Body of pancreas (tissue), 4 donors: ENCODE measurements around the gene PPP1R26. TPM values are rescaled to one million over a fixed set of nuclear protein-coding genes. Genes with fewer than 3 reads are reported as not detected.

Source experiments
- ATAC-seq: fragments of 150-250 bp; one replicate; pipeline ENCODE4 v1.9.1; 2016
- DNase-seq, 4 donors: peaks; one replicate each; pipeline ENCODE4 v3.0.0-alpha.2; 2019
- H3K27ac ChIP-seq, 4 donors: fragments of 200-600 bp; sonication (generic); 1 replicate in 3 of 4; 2 replicates in 1 of 4; pipeline versions ENCODE4 v1.5.1 to v1.6.1; 2016 to 2019; ENCODE audit warnings: mild to moderate bottlenecking in 1 of 4, mixed read lengths in 1 of 4, moderate library complexity in 1 of 4
- H3K27me3 ChIP-seq, 2 donors: fragments of 200-600 bp; sonication (generic); one replicate each; pipeline ENCODE4 v1.6.0; 2016; ENCODE audit warnings: mild to moderate bottlenecking in 1 of 2
- H3K36me3 ChIP-seq, 2 donors: fragments of 200-600 bp; sonication (generic); replicated peaks in 1 of 2; 2 replicates each; pipeline ENCODE4 v1.5.1; 2016; ENCODE audit warnings: low read depth in 2 of 2; ENCODE audit not compliant: insufficient read depth in 1 of 2
- H3K4me1 ChIP-seq: fragments of 200-600 bp; sonication (generic); one replicate; pipeline ENCODE4 v1.6.0; 2016
- H3K4me3 ChIP-seq, 2 donors: fragments of 200-600 bp; sonication (generic); 1 replicate in 1 of 2; 2 replicates in 1 of 2; pipeline ENCODE4 v1.5.1; 2016 to 2019
- H3K9me3 ChIP-seq, 3 donors: fragments of 200-600 bp; sonication (generic); 1 replicate in 2 of 3; 2 replicates in 1 of 3; pipeline ENCODE4 v1.5.1; 2016
- POLR2A ChIP-seq, 3 donors: fragments of 450-650 bp; IDR thresholded peaks; one replicate each; pipeline ENCODE4 v1.6.1; 2016; ENCODE audit warnings: antibody characterized with exemption in 3 of 3, mild to moderate bottlenecking in 2 of 3
- WGBS, 2 donors: methylation state at CpG; one replicate each; pipeline ENCODE4 v1.1.5; 2017; 5-methylcytosine and 5-hydroxymethylcytosine counted together
- intact Hi-C: fragments of 100-400 bp; cut with DNase I; formaldehyde crosslinking; loops from one replicate; pipeline ENCODE4 v1.15.1; 2023
- total RNA-seq, 2 donors: library from RNA; depleted of rRNA; stranded (reverse); fragments of >200 nt; gene quantifications; one replicate each; pipeline ENCODE4 v1.1.0, GENCODE V29; 2016
- TF ChIP-seq, protein P1 (sequence below), 7 experiments: fragments of 450-650 bp in 4 of 7; fragments of 200-600 bp in 3 of 7; sonication (generic) in 3 of 7; IDR thresholded peaks; one replicate each; pipeline ENCODE4 v1.5.1; 2016 to 2019; ENCODE audit warnings: antibody characterized with exemption in 7 of 7

Gene PPP1R26
- total RNA-seq, 2 donors from 2014 or later, result 17.8 to 17.9 TPM

DNA sequence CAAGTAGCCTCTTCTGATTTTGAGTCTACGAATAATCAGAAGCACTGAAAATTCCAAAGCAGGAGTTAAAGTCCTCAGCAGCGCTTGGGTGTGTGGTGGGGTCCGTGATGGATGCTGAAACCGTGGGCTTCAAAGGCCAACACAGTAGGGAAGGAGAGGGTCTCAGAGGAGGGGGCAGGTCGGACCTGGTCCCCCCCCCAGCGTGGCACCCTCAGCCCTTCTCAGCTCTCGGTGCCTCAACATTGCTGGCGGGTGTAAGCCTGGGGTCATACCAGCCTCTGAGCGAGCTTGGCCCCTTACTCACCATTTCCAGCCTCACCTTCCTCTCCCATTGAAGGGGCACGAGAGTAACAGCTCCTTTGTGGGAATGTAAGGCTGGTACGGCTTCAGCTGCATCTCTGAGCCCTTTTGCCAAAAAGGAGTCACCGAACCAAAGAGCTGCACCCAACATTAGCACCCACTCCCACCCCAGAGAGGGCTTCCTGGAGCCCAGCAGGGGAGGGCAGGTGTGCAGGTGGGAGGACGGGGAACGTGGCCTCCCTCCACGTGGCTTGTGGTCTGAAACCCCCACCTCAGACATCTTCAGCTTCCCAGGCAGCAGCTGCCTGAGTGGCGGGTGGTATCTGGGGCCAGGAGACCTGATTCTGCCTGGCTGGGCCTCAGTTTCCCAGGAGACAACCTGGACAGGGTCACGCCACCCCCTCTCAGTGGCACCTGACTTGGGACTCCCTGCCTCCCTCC lies 34.9 kb downstream of the PPP1R26 start:
- DNase-seq (no peak), ATAC-seq (no peak)
- no peaks in the 10 kb centered on the region for H3K27me3 ChIP-seq
- TF ChIP-seq POLR2A (IDR thresholded peaks at IDR 0.05), result no peak
- TF ChIP-seq, protein P1, sequence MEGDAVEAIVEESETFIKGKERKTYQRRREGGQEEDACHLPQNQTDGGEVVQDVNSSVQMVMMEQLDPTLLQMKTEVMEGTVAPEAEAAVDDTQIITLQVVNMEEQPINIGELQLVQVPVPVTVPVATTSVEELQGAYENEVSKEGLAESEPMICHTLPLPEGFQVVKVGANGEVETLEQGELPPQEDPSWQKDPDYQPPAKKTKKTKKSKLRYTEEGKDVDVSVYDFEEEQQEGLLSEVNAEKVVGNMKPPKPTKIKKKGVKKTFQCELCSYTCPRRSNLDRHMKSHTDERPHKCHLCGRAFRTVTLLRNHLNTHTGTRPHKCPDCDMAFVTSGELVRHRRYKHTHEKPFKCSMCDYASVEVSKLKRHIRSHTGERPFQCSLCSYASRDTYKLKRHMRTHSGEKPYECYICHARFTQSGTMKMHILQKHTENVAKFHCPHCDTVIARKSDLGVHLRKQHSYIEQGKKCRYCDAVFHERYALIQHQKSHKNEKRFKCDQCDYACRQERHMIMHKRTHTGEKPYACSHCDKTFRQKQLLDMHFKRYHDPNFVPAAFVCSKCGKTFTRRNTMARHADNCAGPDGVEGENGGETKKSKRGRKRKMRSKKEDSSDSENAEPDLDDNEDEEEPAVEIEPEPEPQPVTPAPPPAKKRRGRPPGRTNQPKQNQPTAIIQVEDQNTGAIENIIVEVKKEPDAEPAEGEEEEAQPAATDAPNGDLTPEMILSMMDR (IDR thresholded peaks at IDR 0.05), result no peak
- no peaks in the 10 kb centered on the region for H3K36me3 ChIP-seq
- no peak overlapping the region for H3K4me3 ChIP-seq
- intact Hi-C loops, result no loop called here
- no peaks in the 10 kb centered on the region for H3K9me3 ChIP-seq
- H3K27ac ChIP-seq, result no peak overlapping the region
- WGBS, 2 donors, result 54 to 61% methylated on average over 12 to 17 of the region's 17 CpGs
- H3K4me1 ChIP-seq, result no peaks in the 10 kb centered on the region

DNA sequence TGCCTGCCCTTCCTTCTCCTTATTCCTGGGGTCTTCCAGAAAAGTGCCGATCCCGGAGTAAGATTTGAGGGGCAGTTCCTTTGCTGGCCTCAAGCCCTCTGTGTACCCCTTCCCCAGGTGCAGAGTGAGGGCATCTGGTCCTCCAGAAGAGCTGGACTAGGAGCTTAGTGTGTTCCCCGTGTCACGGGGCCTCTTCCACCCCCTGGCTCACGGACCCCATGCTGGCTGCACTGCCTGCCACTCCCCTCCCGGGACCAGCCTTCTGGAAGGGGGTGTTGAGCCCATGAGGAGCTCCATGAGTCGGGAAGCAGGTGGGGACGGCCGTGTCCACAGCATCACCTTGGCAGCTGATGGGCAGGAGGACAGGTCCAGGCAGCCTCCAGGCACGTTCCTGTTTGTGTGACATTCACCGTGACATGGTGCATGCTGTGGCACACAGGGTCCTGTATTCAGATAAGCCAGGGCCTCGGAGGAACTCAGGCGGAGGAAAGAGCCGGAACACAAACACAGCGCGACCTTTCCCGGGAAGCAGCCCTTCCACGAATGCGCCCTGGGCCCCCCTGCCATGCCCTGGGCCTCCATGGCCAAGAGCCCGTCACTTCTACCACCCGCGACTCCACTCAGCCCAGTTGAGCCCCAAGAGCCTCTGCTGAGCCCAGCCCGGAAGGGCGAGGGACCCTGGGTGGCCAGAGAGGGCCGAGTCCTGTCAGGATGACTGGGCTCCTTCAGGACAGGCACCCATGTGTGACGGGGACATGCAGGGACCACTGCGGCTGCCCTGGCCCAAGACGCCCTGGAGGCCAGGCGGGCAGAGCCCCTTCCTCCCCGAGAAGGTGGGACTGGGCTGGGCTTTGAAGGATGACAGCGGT lies 35.7 kb downstream of the PPP1R26 start:
- TF ChIP-seq POLR2A (IDR thresholded peaks at IDR 0.05), result no peak
- TF ChIP-seq, protein P1 (IDR thresholded peaks at IDR 0.05), result no peak
- no peak overlapping the region for H3K4me3 ChIP-seq
- DNase-seq (peak in 1 of 4 donors; percentile 8), ATAC-seq (no peak)
- no peaks in the 10 kb centered on the region for H3K36me3 ChIP-seq
- intact Hi-C loops, result no loop called here
- no peaks in the 10 kb centered on the region for H3K9me3 ChIP-seq
- 57 to 65% methylated on average over 4 to 31 of the region's 31 CpGs for WGBS, 2 donors
- H3K27me3 ChIP-seq, result no peaks in the 10 kb centered on the region
- no peak overlapping the region for H3K27ac ChIP-seq
- H3K4me1 ChIP-seq, result no peaks in the 10 kb centered on the region

GRCh38 chr9:135516132-135516860 lies 36.7 kb downstream of the PPP1R26 start:
- ATAC-seq (no peak), DNase-seq (no peak)
- no peaks in the 10 kb centered on the region for H3K9me3 ChIP-seq
- no peaks in the 10 kb centered on the region for H3K4me1 ChIP-seq
- no peak overlapping the region for H3K4me3 ChIP-seq
- H3K27me3 ChIP-seq, result no peaks in the 10 kb centered on the region
- no peak overlapping the region for H3K27ac ChIP-seq
- 55 to 57% methylated on average over 18 to 25 of the region's 25 CpGs for WGBS, 2 donors
- intact Hi-C loops, result no loop called here
- TF ChIP-seq, protein P1 (IDR thresholded peaks at IDR 0.05), result no peak
- no peak for TF ChIP-seq POLR2A (IDR thresholded peaks at IDR 0.05)
- H3K36me3 ChIP-seq, result no peaks in the 10 kb centered on the region

DNA sequence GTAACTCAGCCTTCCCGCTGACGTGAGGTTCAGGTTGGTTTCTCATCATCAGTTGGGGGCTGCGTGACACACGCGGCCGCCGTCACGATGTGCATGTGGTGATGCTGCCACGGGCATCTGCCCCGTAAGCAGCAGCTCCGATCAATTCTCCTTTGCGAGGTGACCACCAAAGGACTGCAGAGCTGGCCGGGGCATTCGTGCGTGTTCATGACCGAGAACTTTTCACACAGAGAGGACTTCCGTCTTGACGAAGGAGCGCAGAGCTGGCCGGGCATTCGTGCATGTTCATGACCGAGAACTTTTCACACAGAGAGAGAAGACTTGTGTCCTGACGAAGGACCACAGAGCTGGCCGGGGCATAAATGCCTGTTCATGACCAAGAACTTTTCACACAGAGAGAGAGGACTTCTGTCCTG lies 37.8 kb downstream of the PPP1R26 start:
- TF ChIP-seq, protein P1 (IDR thresholded peaks at IDR 0.05), result no peak
- TF ChIP-seq POLR2A (IDR thresholded peaks at IDR 0.05), result no peak
- H3K4me3 ChIP-seq, result no peak overlapping the region
- no peaks in the 10 kb centered on the region for H3K4me1 ChIP-seq
- H3K27ac ChIP-seq, result no peak overlapping the region
- intact Hi-C loops, result no loop called here
- DNase-seq (no peak), ATAC-seq (no peak)
- no peaks in the 10 kb centered on the region for H3K27me3 ChIP-seq
- no peaks in the 10 kb centered on the region for H3K9me3 ChIP-seq
- H3K36me3 ChIP-seq, result no peaks in the 10 kb centered on the region
- 74 to 82% methylated on average over 24 of the region's 24 CpGs for WGBS, 2 donors
